Measurements from ENCODE around the gene SOX18.

Gene SOX18

DNA sequence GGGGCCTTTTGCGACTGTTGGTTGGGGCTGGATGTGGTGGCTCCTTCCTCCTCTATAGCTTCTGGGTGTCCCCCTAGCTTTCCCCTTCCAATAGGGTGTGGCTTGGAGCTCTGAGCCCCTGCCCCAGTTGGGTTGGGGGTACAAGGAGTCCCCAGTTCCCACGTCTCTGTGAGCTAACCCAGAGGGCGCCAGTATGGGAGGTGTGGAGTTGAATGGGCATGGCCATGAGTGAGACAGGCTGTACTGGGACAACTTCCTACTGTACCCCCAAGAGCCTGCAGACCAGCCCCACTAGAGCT lies 12.3 kb downstream of the SOX18 start:
- DNase-seq = no peak

DNA sequence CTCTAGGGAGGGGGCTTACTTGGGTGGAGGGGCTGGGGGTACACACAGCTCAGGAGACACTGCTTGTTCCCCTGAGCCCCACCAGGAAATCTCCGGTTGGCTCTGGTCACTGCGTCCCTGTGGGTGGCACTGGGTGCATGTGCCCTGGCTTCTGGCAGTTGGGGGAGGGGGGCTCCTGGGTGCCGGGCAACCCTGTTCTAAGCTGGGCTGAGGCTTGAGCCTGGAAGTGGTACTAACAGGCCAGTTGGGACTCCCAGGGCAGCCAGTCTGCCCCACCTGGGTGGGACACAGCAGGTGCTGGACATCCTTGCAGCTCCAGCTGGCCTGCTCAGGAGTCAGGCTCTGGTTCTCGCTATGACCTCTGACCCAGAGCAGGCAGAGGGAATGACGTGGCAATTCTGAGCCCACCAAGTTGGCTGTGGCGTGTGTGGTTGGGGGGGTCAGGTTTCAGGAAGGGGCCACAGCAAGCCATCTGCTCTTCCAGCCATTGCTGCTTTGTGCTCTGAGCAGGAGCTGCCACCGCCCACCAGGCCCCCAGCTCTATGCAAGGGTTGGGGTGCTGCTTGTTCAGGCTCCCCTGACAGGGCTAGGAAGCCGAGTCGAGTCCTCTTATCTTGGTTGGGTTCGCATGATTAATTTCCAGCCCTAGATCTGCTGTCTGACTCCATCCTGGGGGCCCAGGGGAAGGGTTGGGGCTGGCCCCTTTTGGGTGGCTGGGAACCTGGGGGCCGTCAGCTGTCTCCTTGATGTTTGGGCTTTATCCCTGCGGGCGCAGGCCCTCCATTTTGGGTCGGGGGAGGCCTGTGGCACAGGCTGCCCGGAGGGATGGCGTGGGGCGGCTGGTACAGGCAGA lies 12.9 kb downstream of the SOX18 start:
- DNase-seq = no peak

DNA sequence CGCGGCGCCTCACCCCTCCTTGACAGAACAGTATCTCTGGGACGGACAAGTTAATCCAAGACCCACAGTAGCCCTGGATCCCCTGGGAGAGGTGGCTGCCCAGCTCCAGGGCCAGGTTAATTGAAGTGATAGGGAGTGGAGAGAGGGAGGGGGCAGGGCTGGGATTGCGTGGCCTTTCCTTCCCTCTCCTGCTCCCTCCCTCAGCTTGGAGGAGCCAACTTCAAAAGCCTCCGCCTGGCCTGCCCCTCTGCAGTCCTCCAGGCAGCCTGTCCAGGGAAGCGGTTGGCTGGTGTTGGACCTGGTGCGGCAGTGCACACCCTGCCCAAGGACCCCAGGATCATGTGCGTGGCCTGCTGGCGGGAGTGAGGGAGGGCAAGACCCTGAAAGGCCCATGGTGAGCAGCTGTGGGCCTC lies 13.5 kb downstream of the SOX18 start, which contains the start of gene C20orf204:
Gene C20orf204 (plus strand): TSS at position 250 of the 413 bp plus-strand sequence. CDS start 142 bp downstream, at position 392.
- DNase-seq = no peak

DNA sequence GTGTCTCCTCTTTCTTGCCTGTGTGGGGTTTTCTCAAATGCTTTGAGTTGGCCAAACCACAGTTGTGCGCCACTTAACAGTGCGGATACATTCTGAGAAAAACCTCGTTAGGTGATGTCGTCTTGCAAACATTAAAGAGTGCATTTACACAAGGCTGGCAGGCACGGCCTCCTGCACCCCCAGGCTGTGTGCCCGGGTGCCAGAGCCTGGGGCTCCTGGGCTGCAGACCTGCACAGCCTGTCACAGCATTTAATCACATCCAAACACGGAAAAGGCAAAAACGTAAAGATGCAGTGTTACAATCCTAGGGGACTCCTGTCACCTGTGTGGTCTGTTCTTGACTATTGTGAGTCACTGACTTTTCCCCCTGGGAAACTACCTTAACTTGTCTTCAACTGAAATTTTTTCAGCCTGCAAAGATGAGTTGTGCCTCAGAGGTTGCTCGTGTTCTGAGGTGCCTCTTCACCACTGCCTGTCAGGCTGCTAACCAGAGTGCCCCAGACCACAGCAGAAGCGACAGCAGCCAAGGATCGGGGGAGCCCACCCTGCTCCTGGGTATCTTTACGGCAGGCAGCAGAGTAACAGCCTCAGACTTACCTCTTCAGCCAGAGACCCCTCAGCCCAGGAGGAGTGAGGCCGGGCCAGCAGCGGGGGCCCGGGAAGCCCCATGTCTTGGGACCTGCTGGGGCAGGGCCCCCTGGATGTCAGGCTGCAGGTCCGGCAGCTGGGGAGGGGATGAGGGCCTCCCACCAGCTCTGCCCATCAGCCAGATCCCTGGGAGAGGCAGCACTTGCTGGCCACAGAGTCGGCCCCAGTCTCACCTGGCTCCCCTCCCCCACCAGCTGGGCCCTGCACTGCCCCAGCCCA lies 14.1 kb downstream of the SOX18 start:
- DNase-seq = no peak

DNA sequence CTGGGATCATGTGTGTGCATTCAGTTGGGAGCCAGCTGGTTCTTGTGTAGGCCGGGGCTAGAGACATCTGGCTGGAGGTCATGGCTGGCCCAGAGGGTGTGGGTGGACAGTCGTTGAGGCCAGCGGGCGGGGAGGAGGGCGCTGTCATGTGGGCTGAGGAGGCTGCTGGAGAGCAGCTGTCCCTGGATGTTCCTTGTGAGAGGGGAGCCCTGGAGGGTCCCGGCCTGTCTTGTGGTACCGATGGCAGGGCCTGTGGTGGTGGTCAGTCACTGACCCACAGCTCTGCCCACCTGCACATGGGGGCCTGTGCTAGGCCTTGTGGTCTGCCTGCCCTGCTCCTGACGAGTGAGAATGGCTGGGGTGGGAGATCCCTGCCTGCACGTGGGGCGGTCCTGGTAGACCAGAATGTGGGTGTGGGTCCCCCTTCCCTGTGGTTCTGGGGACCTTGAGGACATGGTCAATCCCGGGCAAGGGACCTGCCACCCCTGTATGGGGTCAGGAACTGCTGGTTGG lies 15.4 kb downstream of the SOX18 start:
- DNase-seq = no peak

DNA sequence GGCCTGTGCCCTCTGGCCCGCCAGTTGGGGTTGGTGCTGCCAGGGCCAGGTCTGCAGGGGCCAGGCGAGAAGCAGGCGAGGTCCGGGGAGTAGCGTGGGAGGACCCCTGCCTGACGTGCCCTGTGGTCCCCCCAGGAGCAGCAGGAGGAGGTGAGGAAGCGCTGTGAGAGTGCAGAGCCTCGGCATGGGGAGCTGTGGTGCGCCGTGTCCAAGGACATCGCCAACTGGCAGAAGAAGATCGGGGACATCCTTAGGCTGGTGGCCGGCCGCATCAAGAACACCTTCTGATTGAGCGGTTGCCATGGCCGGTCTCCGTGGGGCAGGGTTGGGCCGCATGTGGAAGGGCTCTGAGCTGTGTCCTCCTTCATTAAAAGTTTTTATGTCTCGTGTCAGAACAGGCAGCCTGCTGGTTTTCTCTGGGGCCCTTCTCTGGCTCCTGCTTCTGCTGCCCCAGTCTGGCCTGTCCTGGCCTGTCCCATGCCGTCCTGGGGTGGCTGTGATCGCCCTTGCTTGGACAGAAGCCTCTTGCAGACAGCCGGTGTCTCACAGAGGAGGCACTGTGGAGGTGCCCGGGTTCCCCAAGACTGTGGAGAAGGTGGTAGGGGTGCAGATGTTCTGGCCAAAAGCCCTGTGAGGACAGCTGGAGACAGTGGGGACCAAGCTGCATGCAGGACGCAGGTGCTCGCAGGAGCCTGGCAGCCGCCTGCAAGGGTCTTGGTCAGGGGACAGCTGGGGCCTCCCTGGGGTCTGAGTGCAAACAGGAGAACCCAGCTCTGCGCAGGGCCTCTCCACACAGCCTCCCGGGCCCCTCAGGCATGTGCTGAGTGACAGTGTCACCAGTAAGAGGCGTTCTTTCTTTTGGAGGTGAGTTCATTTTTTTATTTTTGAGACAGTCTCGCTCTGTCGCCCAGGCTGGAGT lies 16.5 kb downstream of the SOX18 start:
- no peak for DNase-seq

DNA sequence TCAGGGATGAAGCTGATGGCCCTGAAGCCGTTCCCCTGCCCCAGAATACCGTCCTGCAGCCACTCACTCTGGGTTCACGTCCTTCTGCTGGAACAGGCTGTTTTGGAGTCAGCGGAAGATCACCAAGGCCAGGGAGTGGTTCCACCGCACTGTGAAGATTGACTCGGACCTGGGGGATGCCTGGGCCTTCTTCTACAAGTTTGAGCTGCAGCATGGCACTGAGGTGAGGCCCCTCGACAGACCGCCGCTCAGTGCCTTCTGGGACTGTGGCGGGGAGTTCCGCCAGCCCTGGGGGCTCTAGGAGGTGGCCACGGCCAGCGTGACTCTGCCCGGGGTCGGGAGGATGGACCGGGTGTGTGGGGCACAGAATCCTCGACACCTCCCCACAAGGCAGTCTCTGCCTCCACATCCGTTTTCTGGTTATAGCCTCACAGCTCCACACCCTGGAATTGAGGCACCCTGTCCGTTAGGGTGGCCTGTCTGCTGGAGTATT lies 17.6 kb downstream of the SOX18 start:
- no peak for DNase-seq

DNA sequence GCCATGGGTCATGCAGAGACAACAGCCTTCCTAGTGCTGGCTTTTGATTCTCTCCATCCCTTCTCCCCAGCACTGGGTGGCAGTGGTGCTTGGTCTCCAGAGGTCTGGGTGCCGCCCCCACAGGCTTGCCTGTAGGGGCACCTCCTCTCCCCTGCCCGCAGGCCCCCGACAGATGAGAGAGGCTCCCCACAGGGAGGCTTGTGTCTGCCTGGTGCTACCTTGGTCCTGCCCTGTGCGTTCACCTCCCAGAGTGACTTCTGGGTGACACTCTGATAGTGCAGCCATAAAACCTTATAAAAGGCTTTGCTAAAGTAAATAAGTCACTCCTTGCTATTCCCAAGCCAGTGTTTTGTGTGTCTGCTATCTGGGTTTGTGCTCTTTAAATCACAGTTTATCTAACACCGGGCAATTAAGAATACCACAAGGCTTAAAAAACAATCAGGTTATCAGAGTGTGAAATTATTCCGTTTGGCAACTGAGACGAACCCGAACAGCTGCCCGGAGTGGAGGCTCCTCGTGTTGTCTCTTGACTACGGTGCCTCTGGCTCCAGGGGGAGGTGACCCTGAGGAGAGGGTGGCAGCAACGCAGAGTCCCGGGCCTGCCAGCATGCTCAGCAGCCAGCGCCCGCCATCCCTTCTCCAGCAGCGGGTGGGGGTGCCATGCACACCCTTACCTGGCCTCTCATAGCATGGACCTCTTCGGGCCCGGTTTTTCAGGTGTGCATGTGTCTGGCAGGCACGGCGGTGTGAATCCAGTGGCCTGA lies 18.9 kb downstream of the SOX18 start:
- DNase-seq = no peak

DNA sequence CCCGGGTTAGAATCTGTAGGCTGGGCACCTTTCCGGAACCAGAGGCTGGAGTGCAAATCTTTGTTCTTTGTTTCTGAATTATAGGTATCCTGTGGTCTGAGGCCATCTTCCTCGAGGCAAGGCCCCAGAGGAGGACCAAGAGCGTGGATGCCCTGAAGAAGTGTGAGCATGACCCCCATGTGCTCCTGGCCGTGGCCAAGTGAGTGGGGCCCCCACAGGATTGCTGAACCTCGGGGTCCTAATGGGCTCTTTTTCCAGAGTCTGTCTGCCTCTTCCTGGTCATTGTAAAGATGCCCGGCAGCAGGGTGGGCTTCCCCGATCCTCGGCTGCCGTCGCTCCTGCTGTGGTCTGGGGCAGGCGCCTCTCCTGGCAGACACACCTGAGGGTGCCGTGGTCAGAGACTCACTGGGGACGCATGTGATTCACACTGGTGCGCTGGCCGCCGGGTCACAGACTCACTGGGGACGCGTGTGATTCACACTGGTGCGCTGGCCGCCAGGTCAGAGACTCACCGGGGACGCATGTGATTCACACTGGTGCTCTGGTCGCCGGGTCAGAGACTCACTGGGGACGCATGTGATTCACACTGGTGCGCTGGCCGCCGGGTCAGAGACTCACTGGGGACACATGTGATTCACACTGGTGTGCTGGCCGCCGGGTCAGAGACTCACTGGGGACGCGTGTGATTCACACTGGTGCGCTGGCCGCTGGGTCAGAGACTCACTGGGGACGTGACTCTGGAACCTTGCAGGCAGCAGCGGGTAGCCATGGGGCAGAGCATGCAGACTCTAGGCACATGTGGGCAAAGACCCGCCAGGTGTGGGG lies 19.9 kb downstream of the SOX18 start:
- no peak for DNase-seq

DNA sequence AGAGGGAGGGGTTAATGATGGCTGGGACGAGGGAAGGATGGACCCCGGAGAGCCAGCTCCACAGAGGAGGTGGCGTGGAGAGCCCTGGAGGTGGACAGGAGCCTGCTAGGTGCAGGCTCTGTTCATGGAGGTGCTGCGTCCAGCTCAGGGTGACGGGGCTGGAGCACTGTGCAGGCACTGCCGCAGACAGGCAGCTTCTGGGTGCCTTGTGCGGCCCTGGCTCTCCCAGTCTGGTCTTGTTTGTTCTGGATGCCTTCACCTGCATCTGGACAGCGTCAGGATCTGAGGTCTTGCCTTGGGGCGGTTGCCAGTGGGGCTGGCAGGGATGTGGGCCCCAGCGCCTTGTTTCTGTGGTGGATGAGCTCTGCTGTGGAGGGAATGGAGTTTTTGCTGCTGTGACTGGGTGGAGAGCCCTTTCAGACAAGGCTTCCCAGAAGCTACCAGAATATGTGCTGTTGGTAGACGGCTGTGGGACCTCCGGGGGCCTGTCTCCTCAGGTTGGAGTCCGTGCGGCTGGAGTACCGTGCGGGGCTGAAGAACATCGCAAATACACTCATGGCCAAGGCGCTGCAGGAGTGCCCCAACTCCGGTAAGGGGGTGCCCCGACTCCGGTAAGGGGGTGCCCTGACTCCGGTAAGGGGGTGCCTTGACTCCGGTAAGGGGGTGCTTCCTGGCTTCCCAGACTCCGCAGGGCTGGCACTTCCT lies 21.3 kb downstream of the SOX18 start:
- DNase-seq = no peak

DNA sequence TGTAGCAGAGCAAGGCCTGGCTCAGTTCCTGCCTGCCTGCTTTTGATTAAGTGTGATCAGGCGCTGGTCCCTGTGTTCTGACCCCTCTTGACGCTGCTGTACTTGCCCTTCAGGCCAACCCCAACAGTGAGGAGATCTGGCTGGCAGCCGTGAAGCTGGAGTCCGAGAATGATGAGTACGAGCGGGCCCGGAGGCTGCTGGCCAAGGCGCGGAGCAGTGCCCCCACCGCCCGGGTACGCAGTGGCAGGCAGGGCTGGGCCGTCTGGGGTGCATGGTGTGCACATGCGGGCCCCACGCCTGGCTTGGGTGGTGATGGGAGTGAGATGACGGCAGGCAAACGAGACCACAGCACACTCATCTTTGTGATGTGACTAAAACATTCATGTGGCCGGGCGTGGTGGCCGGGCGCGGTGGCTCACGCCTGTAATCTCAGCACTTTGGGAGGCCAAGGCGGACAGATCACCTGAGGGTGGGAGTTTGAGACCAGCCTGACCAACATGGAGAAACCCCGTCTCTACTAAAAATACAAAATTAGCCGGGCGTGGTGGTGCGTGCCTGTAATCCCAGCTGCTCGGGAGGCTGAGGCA lies 23.5 kb downstream of the SOX18 start:
- DNase-seq = no peak

DNA sequence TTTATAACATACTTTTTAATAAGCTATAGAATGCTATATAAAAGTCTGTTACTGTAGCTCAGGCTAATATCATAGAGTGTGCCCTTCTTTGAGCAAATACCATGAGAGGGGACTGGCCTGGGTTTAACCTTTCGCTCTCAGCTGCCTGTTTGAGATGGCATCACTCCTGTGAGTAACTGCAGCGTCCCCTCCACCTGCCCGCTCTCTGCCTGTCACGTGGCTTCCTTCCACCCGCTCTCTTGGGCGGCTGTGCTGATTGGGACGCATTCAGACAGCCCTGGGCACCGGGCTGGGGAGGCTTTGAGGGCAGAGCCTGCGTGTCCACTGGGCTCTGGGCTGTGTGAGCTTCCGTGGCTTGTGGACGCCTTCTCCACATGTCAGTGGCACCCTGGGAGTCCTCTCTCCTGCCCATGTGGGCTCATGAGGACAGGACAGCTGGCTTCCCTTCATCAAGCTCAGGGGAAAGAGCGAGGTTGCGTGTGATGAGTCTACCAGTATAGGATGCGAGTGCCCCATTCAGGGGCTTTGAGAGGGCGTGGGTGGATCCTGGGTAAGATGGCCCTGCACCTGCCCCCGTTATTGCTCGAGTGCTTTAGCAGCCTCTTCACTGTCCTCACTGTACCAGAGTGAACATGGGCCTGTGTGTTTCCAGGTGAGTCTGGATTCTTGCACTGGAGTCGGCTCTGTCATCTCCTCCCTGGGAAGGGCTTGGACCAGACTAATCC lies 24.2 kb downstream of the SOX18 start:
- DNase-seq = no peak

DNA sequence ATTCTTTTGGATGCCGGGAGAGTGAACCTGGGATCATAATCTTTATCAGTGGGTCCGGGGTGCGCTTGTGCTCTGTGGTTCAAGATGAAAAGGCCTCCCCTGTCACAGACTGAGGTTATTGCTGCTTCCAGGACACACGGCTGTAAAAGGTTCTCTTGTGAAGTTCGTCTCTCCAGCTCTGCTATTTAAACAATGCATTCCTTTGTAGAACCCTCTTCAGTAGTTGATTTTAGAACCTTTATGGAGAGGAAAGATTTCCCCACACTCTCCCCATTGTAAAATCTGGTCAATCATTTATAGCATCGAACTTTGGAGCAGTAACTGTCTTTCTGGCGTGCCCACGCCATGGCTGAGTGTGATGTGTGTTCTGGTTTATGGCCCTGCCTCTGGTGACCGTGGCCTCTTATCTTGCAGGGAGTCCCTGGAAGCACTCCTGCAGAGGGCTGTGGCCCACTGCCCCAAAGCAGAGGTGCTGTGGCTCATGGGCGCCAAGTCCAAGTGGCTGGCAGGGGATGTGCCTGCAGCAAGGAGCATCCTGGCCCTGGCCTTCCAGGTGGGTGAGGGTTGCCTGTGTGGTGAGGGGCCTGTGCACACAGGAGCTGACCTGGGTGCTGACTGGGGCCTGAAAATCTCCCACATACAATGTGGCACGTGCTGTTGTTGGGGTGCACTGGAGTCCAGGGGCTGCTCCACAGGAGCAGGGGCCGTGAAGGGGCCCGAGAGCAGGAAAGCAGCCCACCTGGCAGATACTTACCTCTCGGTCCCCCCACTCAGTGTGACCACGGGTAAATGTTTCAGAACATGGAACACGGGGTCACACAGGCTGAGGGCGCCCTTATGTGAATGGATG lies 25.1 kb downstream of the SOX18 start:
- DNase-seq = no peak

DNA sequence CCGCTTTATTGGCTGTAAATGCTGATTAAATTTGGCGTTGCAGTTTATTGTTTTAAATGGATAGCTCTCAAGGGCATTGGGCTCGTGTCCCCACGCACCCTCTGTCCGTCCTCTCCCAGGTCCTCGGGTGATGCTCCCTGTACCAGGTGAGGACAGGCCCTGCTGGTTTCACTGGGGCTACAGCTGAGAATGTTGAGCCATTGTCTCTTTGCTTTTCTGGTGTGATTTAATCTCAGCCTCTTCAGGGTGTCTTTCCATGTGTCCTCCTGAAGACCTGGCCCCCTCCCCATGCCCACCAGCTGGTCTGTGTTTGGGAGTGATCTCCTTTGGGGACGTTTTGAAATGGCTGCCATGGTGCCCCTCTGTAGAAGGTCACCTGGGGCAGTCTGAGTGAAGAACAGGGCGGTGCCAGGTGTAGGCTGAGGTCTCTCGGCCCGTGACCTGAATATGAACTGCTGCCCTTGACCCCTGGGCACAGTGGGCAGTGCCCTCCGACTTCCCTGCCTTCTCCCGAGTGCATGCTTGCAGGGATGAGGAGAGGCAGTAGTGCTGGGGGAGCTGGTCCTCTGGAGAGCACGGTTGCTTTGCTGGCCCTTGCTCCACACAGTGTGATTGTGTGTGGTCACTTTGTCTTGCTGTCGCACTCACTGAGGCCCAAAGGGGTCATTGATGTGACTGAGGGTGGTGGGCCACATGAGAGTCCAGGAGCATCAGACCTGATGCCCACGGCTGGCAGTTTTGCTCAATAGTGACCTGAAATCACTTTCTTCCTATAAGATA lies 25.9 kb downstream of the SOX18 start:
- no peak for DNase-seq

DNA sequence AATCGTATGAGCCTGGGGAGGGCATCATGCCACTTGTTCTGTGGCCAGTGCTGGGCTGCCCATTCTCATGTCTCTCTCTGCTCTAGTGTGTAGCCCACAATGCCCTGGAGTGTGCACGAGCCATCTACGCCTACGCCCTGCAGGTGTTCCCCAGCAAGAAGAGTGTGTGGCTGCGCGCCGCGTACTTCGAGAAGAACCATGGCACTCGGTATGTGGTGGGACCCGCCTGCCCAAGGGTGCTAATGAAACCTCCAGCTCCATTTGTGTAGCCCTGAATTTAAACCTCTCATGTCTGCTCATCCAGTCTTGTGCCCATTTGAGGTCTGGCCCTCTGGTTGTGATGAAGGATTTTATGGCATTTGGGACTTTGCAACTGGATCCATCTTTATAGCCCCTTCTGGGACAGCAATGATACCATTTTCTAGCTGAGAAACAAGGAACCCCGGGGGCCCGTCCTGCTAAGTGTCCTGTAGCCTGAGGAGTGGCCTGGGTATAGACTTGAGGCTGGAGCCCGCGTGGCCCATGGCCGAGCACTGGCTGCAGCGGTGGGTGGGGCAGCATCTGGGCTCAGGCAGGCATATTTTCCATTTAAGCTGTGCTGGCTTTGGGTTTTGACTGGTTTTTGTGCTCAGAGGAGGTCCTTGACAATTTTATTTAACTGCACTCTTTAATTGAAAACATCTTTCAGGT lies 26.6 kb downstream of the SOX18 start:
- no peak for DNase-seq

DNA sequence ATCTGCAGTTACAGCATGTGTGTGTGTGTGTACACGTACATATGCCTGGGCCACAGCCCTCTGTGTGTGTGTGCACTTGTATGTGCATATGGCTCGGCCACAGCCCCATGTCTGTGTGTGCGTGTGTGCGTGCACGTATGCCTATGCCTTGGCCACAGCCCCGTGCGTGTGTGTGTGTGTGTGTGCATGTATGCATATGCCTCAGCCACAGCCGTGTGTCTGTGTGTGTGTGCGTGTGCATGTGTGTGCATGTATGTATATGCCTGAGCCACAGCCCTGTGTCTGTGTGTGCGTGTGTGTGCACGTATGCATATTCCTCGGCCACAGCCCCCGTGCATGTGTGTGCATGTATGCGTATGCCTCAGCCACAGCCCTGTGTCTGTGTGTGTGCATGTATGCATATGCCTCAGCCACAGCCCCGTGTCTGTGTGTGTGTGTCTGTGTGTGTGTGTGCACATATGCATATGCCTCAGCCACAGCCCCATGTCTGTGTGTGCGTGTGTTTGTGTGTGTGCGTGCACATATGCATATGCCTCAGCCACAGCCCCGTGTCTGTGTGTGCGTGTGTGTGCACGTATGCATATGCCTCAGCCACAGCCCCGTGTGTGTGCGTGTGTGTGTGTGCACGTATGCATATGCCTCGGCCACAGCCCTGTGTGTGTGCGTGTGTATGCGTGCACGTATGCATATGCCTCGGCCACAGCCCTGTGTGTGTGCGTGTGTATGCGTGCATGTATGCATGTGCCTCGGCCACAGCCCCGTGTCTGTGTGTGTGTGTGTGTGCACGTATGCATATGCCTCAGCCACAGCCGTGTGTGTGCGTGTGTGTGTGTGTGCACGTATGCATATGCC lies 28.1 kb downstream of the SOX18 start:
- DNase-seq = no peak

All from NCI-H345 (cell line).